Uterus (tissue), 4 donors: Measurements from ENCODE around the gene MYO18B. TPM values are rescaled to one million over a fixed set of nuclear protein-coding genes. Genes with fewer than 3 reads are reported as not detected.

Source experiments
- DNase-seq, 2 donors: peaks; one replicate each; pipeline ENCODE4 v3.0.0-alpha.2; 2019 to 2020
- H3K27ac ChIP-seq, 2 donors: fragments of 200-600 bp; sonication (generic); 1 replicate in 1 of 2; 2 replicates in 1 of 2; pipeline ENCODE4 v1.5.1; 2016 to 2018
- H3K27me3 ChIP-seq, 2 donors: fragments of 200-600 bp; sonication (generic); one replicate each; pipeline ENCODE4 v1.5.1; 2018 to 2019; ENCODE audit warnings: control low read depth in 1 of 2
- H3K36me3 ChIP-seq, 2 donors: fragments of 200-600 bp; sonication (generic); one replicate each; pipeline ENCODE4 v1.5.1; 2019; ENCODE audit warnings: control low read depth in 1 of 2
- H3K4me1 ChIP-seq, 2 donors: fragments of 200-600 bp; sonication (generic); one replicate each; pipeline ENCODE4 v1.5.1; 2018 to 2019; ENCODE audit warnings: control low read depth in 1 of 2
- H3K4me3 ChIP-seq, 2 donors: fragments of 200-600 bp; sonication (generic); 1 replicate in 1 of 2; 2 replicates in 1 of 2; pipeline ENCODE4 v1.5.1; 2018 to 2019; ENCODE audit warnings: mild to moderate bottlenecking in 1 of 2
- H3K9me3 ChIP-seq, 2 donors: fragments of 200-600 bp; sonication (generic); one replicate each; pipeline ENCODE4 v1.5.1; 2019; ENCODE audit warnings: control low read depth in 1 of 2
- POLR2A ChIP-seq, 2 donors: fragments of 450-650 bp; IDR thresholded peaks; one replicate each; pipeline ENCODE4 v1.6.1; 2016; ENCODE audit warnings: antibody characterized with exemption in 2 of 2, mild to moderate bottlenecking in 1 of 2, moderate library complexity in 1 of 2
- intact Hi-C: fragments of 100-400 bp; cut with DNase I; formaldehyde crosslinking; loops from one replicate; pipeline ENCODE4 v1.15.1; 2023; ENCODE audit warnings: low total_unique reads
- total RNA-seq, 4 donors: library from RNA; depleted of rRNA in 3 of 4; stranded (reverse); fragments of >200 nt in 3 of 4; gene quantifications; one replicate each; pipeline versions ENCODE4 v1.1.0 to v1.2.4, GENCODE V29; 2014 to 2023
- TF ChIP-seq, protein P1 (sequence below), 4 experiments: fragments of 200-600 bp in 2 of 4; fragments of 450-650 bp in 2 of 4; sonication (generic) in 2 of 4; IDR thresholded peaks; one replicate each; pipeline ENCODE4 v1.5.1; 2016 to 2019; ENCODE audit warnings: antibody characterized with exemption in 4 of 4, mild to moderate bottlenecking in 2 of 4, moderate library complexity in 1 of 4
- donor health status: DM: yes; HTN: yes; CAD: no.

MYO18B gene
- total RNA-seq, 4 donors from 2014 or later, result 0.41 to 0.43 TPM; not detected in 2

DNA sequence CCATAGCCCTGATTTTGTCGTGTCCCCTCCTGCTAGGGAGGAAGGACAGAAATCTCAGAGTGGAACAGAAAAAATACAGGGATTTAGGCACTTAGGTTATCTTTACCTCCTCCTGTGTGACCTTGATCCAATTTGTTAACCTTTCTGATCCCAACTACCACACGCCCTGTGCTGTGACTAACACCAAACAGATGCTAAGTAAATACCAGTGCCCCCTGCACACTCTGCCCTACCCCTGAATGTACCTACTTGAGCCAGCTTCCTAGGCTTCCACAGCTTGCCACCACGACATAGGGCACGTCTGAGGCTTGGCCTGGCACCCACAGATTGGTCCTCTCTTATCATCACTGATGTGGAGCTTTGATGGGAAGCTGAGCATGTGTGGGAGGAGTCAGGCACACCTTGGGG, 9.2 kb downstream of the MYO18B start:
- Histone ChIP-seq H3K9me3 (no peaks in the 10 kb centered on the region), H3K27me3 (no peaks in the 10 kb centered on the region), H3K4me1 (no peaks in the 10 kb centered on the region), H3K27ac (no peak overlapping the region), H3K36me3 (no peaks in the 10 kb centered on the region), H3K4me3 (no peak overlapping the region)
- TF ChIP-seq, protein P1, sequence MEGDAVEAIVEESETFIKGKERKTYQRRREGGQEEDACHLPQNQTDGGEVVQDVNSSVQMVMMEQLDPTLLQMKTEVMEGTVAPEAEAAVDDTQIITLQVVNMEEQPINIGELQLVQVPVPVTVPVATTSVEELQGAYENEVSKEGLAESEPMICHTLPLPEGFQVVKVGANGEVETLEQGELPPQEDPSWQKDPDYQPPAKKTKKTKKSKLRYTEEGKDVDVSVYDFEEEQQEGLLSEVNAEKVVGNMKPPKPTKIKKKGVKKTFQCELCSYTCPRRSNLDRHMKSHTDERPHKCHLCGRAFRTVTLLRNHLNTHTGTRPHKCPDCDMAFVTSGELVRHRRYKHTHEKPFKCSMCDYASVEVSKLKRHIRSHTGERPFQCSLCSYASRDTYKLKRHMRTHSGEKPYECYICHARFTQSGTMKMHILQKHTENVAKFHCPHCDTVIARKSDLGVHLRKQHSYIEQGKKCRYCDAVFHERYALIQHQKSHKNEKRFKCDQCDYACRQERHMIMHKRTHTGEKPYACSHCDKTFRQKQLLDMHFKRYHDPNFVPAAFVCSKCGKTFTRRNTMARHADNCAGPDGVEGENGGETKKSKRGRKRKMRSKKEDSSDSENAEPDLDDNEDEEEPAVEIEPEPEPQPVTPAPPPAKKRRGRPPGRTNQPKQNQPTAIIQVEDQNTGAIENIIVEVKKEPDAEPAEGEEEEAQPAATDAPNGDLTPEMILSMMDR (IDR thresholded peaks at IDR 0.05), result no peak
- no peak for TF ChIP-seq POLR2A (IDR thresholded peaks at IDR 0.05)
- intact Hi-C loops, result no loop called here
- DNase-seq, result no peak

- H3K27me3 ChIP-seq, result no peaks in the 10 kb centered on the region
- H3K36me3 ChIP-seq, result no peaks in the 10 kb centered on the region
- intact Hi-C loops, result no loop called here
- no peaks in the 10 kb centered on the region for H3K9me3 ChIP-seq
- H3K4me1 ChIP-seq, result no peaks in the 10 kb centered on the region
- no peak for DNase-seq
- H3K27ac ChIP-seq, result no peak overlapping the region
- no peak overlapping the region for H3K4me3 ChIP-seq
- no peak for TF ChIP-seq POLR2A (IDR thresholded peaks at IDR 0.05)
- TF ChIP-seq, protein P1 (IDR thresholded peaks at IDR 0.05), result no peak
Observed at GRCh38 chr22:25752615-25753214, 10.7 kb downstream of the MYO18B start.

- intact Hi-C loops, result no loop called here
- Histone ChIP-seq H3K4me1 (no peaks in the 10 kb centered on the region), H3K27me3 (no peaks in the 10 kb centered on the region), H3K36me3 (no peaks in the 10 kb centered on the region), H3K9me3 (no peaks in the 10 kb centered on the region), H3K27ac (no peak overlapping the region), H3K4me3 (no peak overlapping the region)
- DNase-seq, result no peak
- TF ChIP-seq, protein P1 (IDR thresholded peaks at IDR 0.05), result no peak
- TF ChIP-seq POLR2A (IDR thresholded peaks at IDR 0.05), result no peak
Observed at GRCh38 chr22:25753252-25753651, 11.3 kb downstream of the MYO18B start.

DNA sequence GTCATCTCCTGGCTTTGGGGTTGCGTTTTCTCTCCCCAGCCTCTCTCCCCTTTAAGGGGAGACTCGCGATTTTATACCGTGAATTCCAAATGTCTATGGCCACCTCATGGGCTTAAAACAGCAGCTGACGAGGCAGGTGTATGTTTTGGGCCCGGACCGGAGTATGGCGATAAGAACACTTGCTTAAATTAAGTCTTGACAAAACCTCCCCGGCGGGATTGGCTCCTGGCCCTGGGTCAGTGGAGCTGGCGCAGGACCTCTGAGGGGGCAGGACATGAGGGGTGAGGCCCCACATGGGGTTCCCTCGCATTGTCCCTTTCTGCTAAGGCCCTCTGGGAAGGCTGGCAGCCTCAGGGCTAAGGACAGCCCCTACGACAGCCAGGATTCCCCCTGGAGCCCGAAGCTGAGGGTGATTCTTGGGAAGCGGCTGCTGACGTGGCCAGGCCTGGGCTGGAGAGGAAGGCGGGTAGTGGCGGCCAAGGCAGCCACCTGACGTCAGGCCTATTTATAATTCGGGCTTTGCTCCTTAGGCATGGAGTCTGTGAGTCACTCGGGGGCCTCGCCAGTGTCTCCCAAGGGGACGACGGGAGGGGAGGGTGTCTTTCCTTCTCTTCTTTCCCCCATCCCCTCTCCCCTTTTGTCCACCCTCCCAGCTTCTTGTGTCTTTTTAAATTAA, 12.7 kb downstream of the MYO18B start:
- H3K27me3 ChIP-seq, result no peaks in the 10 kb centered on the region
- intact Hi-C loops, result no loop called here
- no peaks in the 10 kb centered on the region for H3K9me3 ChIP-seq
- no peaks in the 10 kb centered on the region for H3K36me3 ChIP-seq
- peak overlapping the region; percentile 70 to 81 for H3K27ac ChIP-seq
- peak in 1 of 2 donors; percentile 11 for TF ChIP-seq POLR2A (IDR thresholded peaks at IDR 0.05)
- TF ChIP-seq, protein P1 (IDR thresholded peaks at IDR 0.05), result no peak
- peak; percentile 82 to 87 for DNase-seq
- H3K4me3 ChIP-seq, result no peak overlapping the region
- no peaks in the 10 kb centered on the region for H3K4me1 ChIP-seq

GRCh38 chr22:25757686-25758085, 15.7 kb downstream of the MYO18B start:
- Histone ChIP-seq H3K4me3 (no peak overlapping the region), H3K4me1 (no peaks in the 10 kb centered on the region), H3K36me3 (no peaks in the 10 kb centered on the region), H3K27me3 (no peaks in the 10 kb centered on the region), H3K9me3 (no peaks in the 10 kb centered on the region), H3K27ac (no peak overlapping the region)
- intact Hi-C loops, result no loop called here
- TF ChIP-seq POLR2A (IDR thresholded peaks at IDR 0.05), result no peak
- TF ChIP-seq, protein P1 (IDR thresholded peaks at IDR 0.05), result no peak
- no peak for DNase-seq
